GM12878 (cell line): Measurements from ENCODE around the gene TNFRSF1B. TPM values are rescaled to one million over a fixed set of nuclear protein-coding genes. Genes with fewer than 3 reads are reported as not detected.
A peak's percentile ranks its signal among the peaks of the same experiment; 100 is the strongest.

Source experiments
- ATAC-seq: fragments of 200-7000 bp; cut with Tn5 transposase; 3 replicates; pipeline ENCODE4 v1.9.1; 2020; ENCODE audit warnings: mild to moderate bottlenecking, moderate library complexity
- BruUV-seq: library from RNA; stranded (reverse); fragments of 400-500 nt; replicated peaks from 2 replicates; lab custom pipeline; 2021; lab: Mats Ljungman, UMichigan
- CTCF ChIA-PET: fragments of 300-600 bp; sonication (Branson Sonifier 250); formaldehyde crosslinking; extraction: SDS; loops from one replicate; lab custom pipeline; 2021; ENCODE audit warnings: inconsistent platforms; lab: Yijun Ruan, JAX
- POLR2A ChIA-PET: fragments of 350-600 bp; formaldehyde crosslinking; extraction: SDS; loops from one replicate; lab custom pipeline; 2021; ENCODE audit warnings: inconsistent platforms; lab: Charles Lee
- RAD21 ChIA-PET: fragments of 300-600 bp; sonication (Branson Sonifier 250); formaldehyde crosslinking; loops from one replicate; lab custom pipeline; 2023; ENCODE audit warnings: antibody characterized with exemption; ENCODE audit not compliant: unreplicated experiment; lab: Charles Lee
- SMC1A ChIA-PET: fragments of 300-600 bp; sonication (Branson Sonifier 250); formaldehyde crosslinking; loops from one replicate; lab custom pipeline; 2023; ENCODE audit not compliant: unreplicated experiment, uncharacterized antibody; lab: Charles Lee
- DNase-seq: peaks from one replicate; pipeline ENCODE4 v3.0.0-alpha.2; 2011; ENCODE audit warnings: low read depth, low spot score
- FAIRE-seq: peaks from 3 replicates; lab custom pipeline; 2011; peaks lifted over from hg19 to GRCh38; lab: Jason Lieb, UNC
- H2AFZ ChIP-seq: 2 replicates; pipeline ENCODE4 v1.6.0; 2011; ENCODE audit warnings: low read depth, low read length, control low read depth; ENCODE audit not compliant: control insufficient read depth
- H3K27ac ChIP-seq: 2 replicates; pipeline ENCODE4 v1.5.1; 2011; ENCODE audit warnings: control low read depth; ENCODE audit not compliant: control insufficient read depth, insufficient read depth
- H3K27me3 ChIP-seq, 2 experiments: replicated peaks in 1 of 2; 2 replicates each; pipeline versions ENCODE4 v1.6.0 to v1.6.1; 2011; ENCODE audit warnings: low read length in 1 of 2; ENCODE audit not compliant: control insufficient read depth in 2 of 2, insufficient read depth in 2 of 2
- H3K36me3 ChIP-seq, 2 experiments: 2 replicates each; pipeline ENCODE4 v1.5.1; 2011; ENCODE audit warnings: low read length in 1 of 2; ENCODE audit not compliant: control insufficient read depth in 2 of 2, insufficient read depth in 2 of 2
- H3K4me1 ChIP-seq: 2 replicates; pipeline ENCODE4 v1.6.1; 2011; ENCODE audit warnings: mild to moderate bottlenecking, low read length, moderate library complexity, mixed read lengths; ENCODE audit not compliant: control insufficient read depth, insufficient read depth
- H3K4me2 ChIP-seq: 2 replicates; pipeline ENCODE4 v1.6.0; 2011; ENCODE audit warnings: control low read depth; ENCODE audit not compliant: control insufficient read depth, insufficient read depth
- H3K4me3 ChIP-seq: fragments of 200-600 bp; sonication (generic); 2 replicates; pipeline ENCODE4 v1.5.1; 2016
- H3K79me2 ChIP-seq: 2 replicates; pipeline ENCODE4 v1.6.0; 2011; ENCODE audit warnings: low read length; ENCODE audit not compliant: control insufficient read depth, insufficient read depth
- H3K9ac ChIP-seq: 2 replicates; pipeline ENCODE4 v1.8.0; 2011; ENCODE audit warnings: low read length, control low read depth, mixed read lengths; ENCODE audit not compliant: control insufficient read depth, insufficient read depth
- H3K9me3 ChIP-seq: replicated peaks from 3 replicates; pipeline ENCODE4 v1.5.1; 2011; ENCODE audit warnings: mild to moderate bottlenecking, low read length; ENCODE audit not compliant: control insufficient read depth, insufficient read depth
- H4K20me1 ChIP-seq: 2 replicates; pipeline ENCODE4 v1.6.0; 2011; ENCODE audit not compliant: control insufficient read depth, insufficient read depth
- BCL11A ChIP-seq: IDR thresholded peaks from 2 replicates; pipeline ENCODE4 v1.6.1; 2011; ENCODE audit warnings: low read depth, low read length
- BHLHE40 ChIP-seq, 2 experiments: fragments of 450-650 bp in 1 of 2; IDR thresholded peaks; 2 replicates each; pipeline ENCODE4 v1.6.1; 2011 to 2017; ENCODE audit warnings: low read depth in 2 of 2, borderline replicate concordance in 1 of 2, improper control_type of control experiment in 1 of 2, low read length in 1 of 2, mild to moderate bottlenecking in 1 of 2
- BMI1 ChIP-seq: fragments of 450-650 bp; IDR thresholded peaks from 2 replicates; pipeline ENCODE4 v1.6.1; 2016; ENCODE audit warnings: mild to moderate bottlenecking, moderate library complexity, borderline replicate concordance
- ESRRA ChIP-seq: IDR thresholded peaks from 2 replicates; pipeline ENCODE4 v1.6.1; 2012; ENCODE audit warnings: mild to moderate bottlenecking, low read length, improper control_type of control experiment
- HCFC1 ChIP-seq: fragments of 150-350 bp; IDR thresholded peaks from 2 replicates; pipeline ENCODE4 v1.6.1; 2014; ENCODE audit warnings: low read length
- LARP7 ChIP-seq: fragments of 450-650 bp; IDR thresholded peaks from 2 replicates; pipeline ENCODE4 v1.6.1; 2017; ENCODE audit warnings: mild to moderate bottlenecking
- NFYB ChIP-seq: IDR thresholded peaks from 2 replicates; pipeline ENCODE4 v1.6.1; 2011; ENCODE audit warnings: low read depth, mild to moderate bottlenecking, low read length, improper control_type of control experiment, moderate library complexity; ENCODE audit not compliant: insufficient read depth
- NR2F1 ChIP-seq: fragments of 450-650 bp; conservative IDR thresholded peaks from 2 replicates; pipeline ENCODE4 v1.6.1; 2017; ENCODE audit warnings: mild to moderate bottlenecking
- RFX5 ChIP-seq: IDR thresholded peaks from 2 replicates; pipeline ENCODE4 v1.6.1; 2011; ENCODE audit warnings: low read depth, low read length, improper control_type of control experiment
- SMARCA5 ChIP-seq: fragments of 450-650 bp; IDR thresholded peaks from 2 replicates; pipeline ENCODE4 v1.6.1; 2017; ENCODE audit warnings: mild to moderate bottlenecking
- SUPT20H ChIP-seq: IDR thresholded peaks from 2 replicates; pipeline ENCODE4 v1.6.1; 2011; ENCODE audit warnings: low read depth, mild to moderate bottlenecking, low read length, moderate library complexity, borderline replicate concordance; ENCODE audit not compliant: control insufficient read depth
- WGBS: methylation state at CpG from one replicate; pipeline ENCODE4 v1.1.6; 2016; ENCODE audit warnings: low lambda C conversion rate; ENCODE audit not compliant: insufficient replicate concordance, insufficient coverage; ENCODE audit errors: missing lambda C conversion rate; 5-methylcytosine and 5-hydroxymethylcytosine counted together
- in situ Hi-C: fragments of 300-500 bp; cut with MboI; formaldehyde crosslinking; loops from 9 replicates; pipeline ENCODE4 v1.14.3; 2018; ENCODE audit warnings: mixed read lengths
- intact Hi-C: fragments of 100-400 bp; cut with micrococcal nuclease; formaldehyde crosslinking; loops from one replicate; pipeline ENCODE4 v1.14.2; 2022; ENCODE audit not compliant: unreplicated experiment
- polyA plus RNA-seq, 11 experiments: library from polyadenylated mRNA; depleted of rRNA in 4 of 11; unstranded in 6 of 11; stranded (reverse) in 5 of 11; fragments of >200 nt; fragmentation: Nextera tagmentation in 4 of 11; fragmentation: Illumina TruSeq in 1 of 11; extraction: Ambion mirVana in 4 of 11; extraction: Trizol in 1 of 11; gene quantifications; 1 replicate in 1 of 11; 2 replicates in 10 of 11; pipeline versions ENCODE4 v1.2.1 to v1.2.3, GENCODE V29; 2011 to 2016; ENCODE audit warnings: inconsistent platforms in 2 of 11, missing spikeins in 2 of 11, low read depth in 1 of 11
- total RNA-seq, 4 experiments: library from RNA; depleted of rRNA in 3 of 4; stranded (reverse); fragments of >200 nt in 3 of 4; fragmentation: Illumina TruSeq in 1 of 4; extraction: Trizol in 1 of 4; gene quantifications; 2 replicates each; pipeline versions ENCODE4 v1.2.1 to v1.2.3, GENCODE V29; 2013 to 2021
- TF ChIP-seq, protein P1 (sequence below): fragments of 450-650 bp; conservative IDR thresholded peaks from 2 replicates; pipeline ENCODE4 v1.6.1; 2017; ENCODE audit warnings: mild to moderate bottlenecking, moderate library complexity
- TF ChIP-seq, protein P2 (sequence below): IDR thresholded peaks from 2 replicates; pipeline ENCODE4 v1.6.1; 2012; ENCODE audit warnings: low read length, inconsistent platforms

TNFRSF1B gene
- total and polyA plus RNA-seq, 10 of the 15 experiments (the other 5 are each of a cell fraction or from before 2014, with no cell fraction given) = 10.1 to 87.2 (median 37.3) TPM

DNA sequence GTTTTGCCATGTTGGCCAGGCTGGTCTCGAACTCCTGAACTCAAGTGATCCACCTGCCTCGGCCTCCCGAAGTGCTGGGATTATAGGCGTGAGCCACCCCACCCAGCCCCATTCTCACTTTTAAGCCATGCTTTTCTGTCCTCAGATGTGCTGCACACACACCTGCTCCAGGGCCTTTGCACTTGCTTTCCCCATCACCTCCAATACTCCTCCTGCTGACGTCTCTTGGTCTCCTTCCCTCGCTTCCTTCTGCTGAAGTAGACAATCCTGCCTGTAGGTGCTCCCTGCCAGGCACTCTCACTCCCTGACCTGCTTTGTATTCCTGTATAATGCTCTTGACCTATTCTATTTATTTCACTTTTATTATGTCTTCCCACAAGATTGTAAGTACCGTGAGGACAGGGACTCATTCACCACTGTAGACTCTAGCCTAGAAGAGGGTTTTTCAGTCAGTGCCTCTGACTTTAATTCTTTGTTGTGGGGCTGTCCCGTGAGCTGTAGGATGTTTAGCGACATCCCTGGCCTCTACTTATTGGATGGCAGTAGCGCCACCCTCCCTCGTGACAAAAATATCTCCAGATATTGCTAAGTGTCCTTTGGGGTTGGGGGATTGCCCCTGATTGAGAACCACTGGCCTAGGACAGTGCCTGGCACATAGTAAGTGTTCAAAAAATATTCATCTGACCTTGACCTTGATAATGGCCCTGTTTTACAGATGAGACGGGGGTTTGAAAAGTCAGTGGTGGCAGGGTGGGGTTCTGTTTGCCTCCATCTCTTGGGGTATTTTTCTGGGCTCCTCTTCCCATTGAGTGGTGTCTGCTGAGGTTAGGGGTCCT lies 4.6 kb downstream of the TNFRSF1B start:
- TF ChIP-seq BHLHE40 (IDR thresholded peaks at IDR 0.05; ENCODE audit: borderline replicate concordance in 1 of 2, low read depth in 2 of 2, low read length in 1 of 2) (peak; percentile 38 to 53; a peak in 1 of 4 replicates), BCL11A (no peak), LARP7 (0 out of 2 replicates have a peak, but pooled peaks have one; percentile 29), BMI1 (no peak), RFX5 (no peak), SUPT20H (no peak), NR2F1 (peak; percentile 78), NFYB (0 out of 2 replicates have a peak, but pooled peaks have one; percentile 12), HCFC1 (no peak), ESRRA (peak; percentile 66; the same call in 1 of the 2 replicates), SMARCA5 (0 out of 2 replicates have a peak, but pooled peaks have one; percentile 41)
- TF ChIP-seq, protein P1, sequence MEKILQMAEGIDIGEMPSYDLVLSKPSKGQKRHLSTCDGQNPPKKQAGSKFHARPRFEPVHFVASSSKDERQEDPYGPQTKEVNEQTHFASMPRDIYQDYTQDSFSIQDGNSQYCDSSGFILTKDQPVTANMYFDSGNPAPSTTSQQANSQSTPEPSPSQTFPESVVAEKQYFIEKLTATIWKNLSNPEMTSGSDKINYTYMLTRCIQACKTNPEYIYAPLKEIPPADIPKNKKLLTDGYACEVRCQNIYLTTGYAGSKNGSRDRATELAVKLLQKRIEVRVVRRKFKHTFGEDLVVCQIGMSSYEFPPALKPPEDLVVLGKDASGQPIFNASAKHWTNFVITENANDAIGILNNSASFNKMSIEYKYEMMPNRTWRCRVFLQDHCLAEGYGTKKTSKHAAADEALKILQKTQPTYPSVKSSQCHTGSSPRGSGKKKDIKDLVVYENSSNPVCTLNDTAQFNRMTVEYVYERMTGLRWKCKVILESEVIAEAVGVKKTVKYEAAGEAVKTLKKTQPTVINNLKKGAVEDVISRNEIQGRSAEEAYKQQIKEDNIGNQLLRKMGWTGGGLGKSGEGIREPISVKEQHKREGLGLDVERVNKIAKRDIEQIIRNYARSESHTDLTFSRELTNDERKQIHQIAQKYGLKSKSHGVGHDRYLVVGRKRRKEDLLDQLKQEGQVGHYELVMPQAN = no peak
- TF ChIP-seq, protein P2, sequence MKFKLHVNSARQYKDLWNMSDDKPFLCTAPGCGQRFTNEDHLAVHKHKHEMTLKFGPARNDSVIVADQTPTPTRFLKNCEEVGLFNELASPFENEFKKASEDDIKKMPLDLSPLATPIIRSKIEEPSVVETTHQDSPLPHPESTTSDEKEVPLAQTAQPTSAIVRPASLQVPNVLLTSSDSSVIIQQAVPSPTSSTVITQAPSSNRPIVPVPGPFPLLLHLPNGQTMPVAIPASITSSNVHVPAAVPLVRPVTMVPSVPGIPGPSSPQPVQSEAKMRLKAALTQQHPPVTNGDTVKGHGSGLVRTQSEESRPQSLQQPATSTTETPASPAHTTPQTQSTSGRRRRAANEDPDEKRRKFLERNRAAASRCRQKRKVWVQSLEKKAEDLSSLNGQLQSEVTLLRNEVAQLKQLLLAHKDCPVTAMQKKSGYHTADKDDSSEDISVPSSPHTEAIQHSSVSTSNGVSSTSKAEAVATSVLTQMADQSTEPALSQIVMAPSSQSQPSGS = no peak
- no peak for FAIRE-seq
- Histone ChIP-seq H3K4me2 (peak overlapping the region; percentile 78), H3K4me1 (peaks cover 40% of the 10 kb centered on the region), H3K4me3 (peak overlapping the region; percentile 59), H2AFZ (no peak overlapping the region), H3K36me3 (peaks cover 5 to 8% of the 10 kb centered on the region in 2 experiments), H3K9me3 (no peaks in the 10 kb centered on the region), H3K27ac (peak overlapping the region; percentile 20; the same call in 1 of the 2 replicates), H4K20me1 (peaks cover 6% of the 10 kb centered on the region; the same call in 1 of the 2 replicates), H3K9ac (no peak overlapping the region), H3K79me2 (peaks cover 89% of the 10 kb centered on the region), H3K27me3 (no peaks in the 10 kb centered on the region)
- no TSS peak for BruUV-seq
- CTCF ChIA-PET = interaction anchor here (0.7 to 1.6 kb wide), 7 partner anchors 9 to 38 kb away, joined by 3 to 8 read pairs (median 3); no protein-coding TSS in a partner anchor
- in situ Hi-C loops = loop anchor here (25.0 kb wide), 1 partner anchor 1566 kb away; no protein-coding TSS in a partner anchor
- SMC1A ChIA-PET = interaction anchor here (1.1 to 20.8 kb wide), 4 partner anchors 8 to 47 kb away, joined by 3 to 347 read pairs (median 11); no protein-coding TSS in a partner anchor
- RAD21 ChIA-PET = interaction anchor here (1.1 to 8.2 kb wide), 5 partner anchors 9 to 47 kb away, joined by 4 to 119 read pairs (median 5); no protein-coding TSS in a partner anchor
- peak; percentile 23 for ATAC-seq
- POLR2A ChIA-PET = interaction anchor here (0.8 to 2.0 kb wide), 5 partner anchors 9 to 107 kb away, joined by 3 to 9 read pairs (median 3); no protein-coding TSS in a partner anchor
- 71% methylated on average over 11 of the region's 12 CpGs for WGBS
- intact Hi-C loops = loop anchor here (5.0 kb wide), 1 partner anchor 34 kb away; no protein-coding TSS in a partner anchor
- DNase-seq = no peak
